ENCODE results near the gene DNAH8.

DNAH8 gene

GRCh38 chr6:39047434-39048327, 332.6 kb downstream of the DNAH8 start:
- in situ Hi-C loops (cut with MboI; ENCODE audit: low sequenced_read_pairs) = no loop called here

- in situ Hi-C loops (cut with MboI; ENCODE audit: low sequenced_read_pairs) = no loop called here
Observed at GRCh38 chr6:39048481-39049399, 333.6 kb downstream of the DNAH8 start, which contains the start of gene GLP1R. GLP1R (plus strand) TSS chr6:39048781; CDS start chr6:39048841, 60 bp downstream.

- in situ Hi-C loops (cut with MboI; ENCODE audit: low sequenced_read_pairs) = no loop called here
Observed at GRCh38 chr6:39049575-39050283, 334.6 kb downstream of the DNAH8 start.

- in situ Hi-C loops (cut with MboI; ENCODE audit: low sequenced_read_pairs) = no loop called here
Observed at GRCh38 chr6:39050453-39051112, 335.5 kb downstream of the DNAH8 start.

- in situ Hi-C loops (cut with MboI; ENCODE audit: low sequenced_read_pairs) = no loop called here
Observed at GRCh38 chr6:39051399-39052122, 336.4 kb downstream of the DNAH8 start.

- in situ Hi-C loops (cut with MboI; ENCODE audit: low sequenced_read_pairs) = no loop called here
Observed at GRCh38 chr6:39053016-39053624, 338.0 kb downstream of the DNAH8 start.

- in situ Hi-C loops (cut with MboI; ENCODE audit: low sequenced_read_pairs) = no loop called here
Observed at GRCh38 chr6:39053854-39054576, 338.9 kb downstream of the DNAH8 start.

- in situ Hi-C loops (cut with MboI; ENCODE audit: low sequenced_read_pairs) = no loop called here
Observed at GRCh38 chr6:39054577-39055142, 339.5 kb downstream of the DNAH8 start.

- in situ Hi-C loops (cut with MboI; ENCODE audit: low sequenced_read_pairs) = no loop called here
Observed at GRCh38 chr6:39055661-39056060, 340.6 kb downstream of the DNAH8 start.

- in situ Hi-C loops (cut with MboI; ENCODE audit: low sequenced_read_pairs) = no loop called here
Observed at GRCh38 chr6:39056191-39056590, 341.1 kb downstream of the DNAH8 start.

- in situ Hi-C loops (cut with MboI; ENCODE audit: low sequenced_read_pairs) = no loop called here
Observed at GRCh38 chr6:39056681-39057080, 341.6 kb downstream of the DNAH8 start.

- in situ Hi-C loops (cut with MboI; ENCODE audit: low sequenced_read_pairs) = no loop called here
Observed at GRCh38 chr6:39057251-39058155, 342.4 kb downstream of the DNAH8 start.

- in situ Hi-C loops (cut with MboI; ENCODE audit: low sequenced_read_pairs) = no loop called here
Observed at GRCh38 chr6:39058471-39059147, 343.5 kb downstream of the DNAH8 start.

GRCh38 chr6:39059496-39060310, 344.6 kb downstream of the DNAH8 start:
- in situ Hi-C loops (cut with MboI; ENCODE audit: low sequenced_read_pairs) = no loop called here

- in situ Hi-C loops (cut with MboI; ENCODE audit: low sequenced_read_pairs) = no loop called here
Observed at GRCh38 chr6:39060467-39061160, 345.5 kb downstream of the DNAH8 start.
